Dendritic cell treated with granulocyte-macrophage colony-stimulating factor and Interleukin-4, amounts not matched to agents 40 ng/mL and 50 ng/mL, for 4 days (primary cell): ENCODE data around the gene CGB7.

Experiments
- H3K27ac Mint-ChIP-seq: one replicate; pipeline ENCODE4 v1.8.0; 2022; ENCODE audit warnings: mild to moderate bottlenecking, mixed read lengths
- H3K27me3 Mint-ChIP-seq: one replicate; pipeline ENCODE4 v1.8.0; 2022; ENCODE audit warnings: mild to moderate bottlenecking, mixed read lengths
- H3K36me3 Mint-ChIP-seq: one replicate; pipeline ENCODE4 v1.8.0; 2022; ENCODE audit warnings: low read depth, mixed read lengths
- H3K4me1 Mint-ChIP-seq: one replicate; pipeline ENCODE4 v1.8.0; 2022; ENCODE audit warnings: low read depth, mixed read lengths
- H3K4me3 Mint-ChIP-seq: one replicate; pipeline ENCODE4 v1.8.0; 2022; ENCODE audit warnings: mild to moderate bottlenecking, moderate library complexity, mixed read lengths
- H3K9me3 Mint-ChIP-seq: one replicate; pipeline ENCODE4 v1.8.0; 2022; ENCODE audit warnings: mixed read lengths
- intact Hi-C: fragments of 100-400 bp; cut with micrococcal nuclease; formaldehyde crosslinking; loops from one replicate; pipeline ENCODE4 v1.15.0; 2022

CGB7 gene

DNA sequence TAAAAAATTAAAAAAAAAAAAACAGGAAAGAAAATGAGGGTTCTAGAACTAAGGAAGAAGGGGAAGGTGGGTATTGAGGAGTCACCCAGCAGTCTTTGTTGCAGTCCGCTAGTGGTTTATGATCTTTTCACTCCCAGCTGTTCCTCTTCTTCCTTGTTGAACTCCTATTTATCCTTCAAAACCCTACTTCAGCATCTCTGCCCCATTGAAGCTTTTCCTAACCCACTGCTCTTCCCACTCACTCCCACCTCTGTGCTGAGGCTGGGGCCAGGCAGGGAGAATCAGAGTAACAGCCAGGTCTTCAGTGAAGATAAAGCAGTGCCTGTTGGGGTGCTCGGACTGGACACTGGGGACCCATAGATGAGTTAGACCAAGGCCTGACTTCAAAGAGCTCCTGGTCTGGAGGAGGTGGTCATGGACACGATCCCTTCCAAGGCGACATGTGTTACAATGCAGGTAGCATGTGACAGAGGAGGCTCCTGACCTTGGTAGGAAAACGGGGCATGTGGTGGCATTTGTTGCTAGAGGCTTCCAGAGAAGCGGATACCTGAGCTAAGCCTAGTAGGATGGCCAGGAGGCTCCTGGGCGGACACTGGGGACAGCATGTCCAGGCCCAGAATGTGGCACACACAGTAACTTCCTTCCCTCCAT, 52.5 kb downstream of the CGB7 start:
- Mint-ChIP-seq H3K36me3 (peaks cover 83% of the 10 kb centered on the region), H3K27me3 (no peaks in the 10 kb centered on the region), H3K4me3 (no peak overlapping the region), H3K9me3 (no peaks in the 10 kb centered on the region), H3K4me1 (no peaks in the 10 kb centered on the region), H3K27ac (no peak overlapping the region)
- intact Hi-C loops: no loop called here
